Prostate gland (tissue), 2 donors: ENCODE data around the gene TATDN2. TPM values are rescaled to one million over a fixed set of nuclear protein-coding genes. Genes with fewer than 3 reads are reported as not detected.

Source experiments
- DNase-seq: peaks from one replicate; pipeline ENCODE4 v3.0.0-alpha.2; 2019; ENCODE audit warnings: low spot score
- H3K27ac ChIP-seq, 2 donors: fragments of 200-600 bp; sonication (generic); 2 replicates each; pipeline ENCODE4 v1.5.1; 2017 to 2019
- H3K27me3 ChIP-seq: fragments of 200-600 bp; sonication (generic); replicated peaks from 2 replicates; pipeline ENCODE4 v1.5.1; 2019; ENCODE audit not compliant: insufficient read depth
- H3K36me3 ChIP-seq, 2 donors: fragments of 200-600 bp; sonication (generic); 1 replicate in 1 of 2; 2 replicates in 1 of 2; pipeline versions ENCODE4 v1.5.1 to v1.8.1; 2017 to 2019
- H3K4me1 ChIP-seq: fragments of 200-600 bp; sonication (generic); replicated peaks from 2 replicates; pipeline ENCODE4 v1.5.1; 2019
- H3K4me3 ChIP-seq, 2 donors: fragments of 200-600 bp; sonication (generic); 2 replicates each; pipeline ENCODE4 v1.5.1; 2017 to 2019
- H3K9me3 ChIP-seq: fragments of 200-600 bp; sonication (generic); 2 replicates; pipeline ENCODE4 v1.5.1; 2017
- CTCF ChIP-seq, 4 experiments: fragments of 200-600 bp in 2 of 4; fragments of 450-650 bp in 2 of 4; sonication (generic) in 2 of 4; IDR thresholded peaks; 1 replicate in 3 of 4; 2 replicates in 1 of 4; pipeline ENCODE4 v1.5.1; 2016 to 2019; ENCODE audit warnings: antibody characterized with exemption in 4 of 4, mild to moderate bottlenecking in 2 of 4, moderate library complexity in 2 of 4
- POLR2A ChIP-seq: fragments of 450-650 bp; IDR thresholded peaks from one replicate; pipeline ENCODE4 v1.6.1; 2016; ENCODE audit warnings: antibody characterized with exemption, mild to moderate bottlenecking
- POLR2AphosphoS5 ChIP-seq: sonication (generic); formaldehyde crosslinking; IDR thresholded peaks from one replicate; pipeline ENCODE4 v1.6.1; 2017; ENCODE audit warnings: antibody characterized with exemption
- WGBS: methylation state at CpG from one replicate; pipeline ENCODE4 v1.1.5; 2018; 5-methylcytosine and 5-hydroxymethylcytosine counted together
- intact Hi-C: fragments of 100-400 bp; cut with DNase I; formaldehyde crosslinking; loops from one replicate; pipeline ENCODE4 v1.14.2; 2022
- total RNA-seq, 2 donors: library from RNA; depleted of rRNA; stranded (reverse); fragments of >200 nt; gene quantifications; one replicate each; pipeline ENCODE4 v1.1.0, GENCODE V29; 2016

The TATDN2 gene
- total RNA-seq, 2 donors from 2014 or later: 25.4 to 27.1 TPM

GRCh38 chr3:10238345-10239183 lies 9.7 kb upstream of the TATDN2 start:
- TF ChIP-seq POLR2AphosphoS5 (no peak), CTCF (IDR thresholded peaks at IDR 0.05) (no peak), POLR2A (no peak)
- 83% methylated on average over 15 of the region's 15 CpGs for WGBS

GRCh38 chr3:10240799-10241198 lies 7.5 kb upstream of the TATDN2 start:
- Histone ChIP-seq H3K27me3 (no peaks in the 10 kb centered on the region), H3K4me3 (no peak overlapping the region), H3K9me3 (no peaks in the 10 kb centered on the region), H3K36me3 (peaks cover 0 to 4% of the 10 kb centered on the region in 2 donors), H3K27ac (no peak overlapping the region), H3K4me1 (no peaks in the 10 kb centered on the region)
- no peak for DNase-seq
- WGBS: 84% methylated on average over 6 of the region's 6 CpGs
- intact Hi-C loops: no loop called here
- TF ChIP-seq POLR2AphosphoS5 (no peak), CTCF (IDR thresholded peaks at IDR 0.05) (no peak), POLR2A (no peak)

More at GRCh38 chr3:10238345-10239183, 9.7 kb upstream of the TATDN2 start:
- no peak for DNase-seq
- H3K27me3 ChIP-seq: no peaks in the 10 kb centered on the region
- no peaks in the 10 kb centered on the region for H3K9me3 ChIP-seq
- H3K36me3 ChIP-seq: peaks cover 0 to 4% of the 10 kb centered on the region in 2 donors
- intact Hi-C loops: no loop called here
- H3K4me1 ChIP-seq: no peaks in the 10 kb centered on the region
- no peak overlapping the region for H3K27ac ChIP-seq
- no peak overlapping the region for H3K4me3 ChIP-seq

- no peak overlapping the region for H3K4me3 ChIP-seq
- WGBS: 87% methylated on average over 7 of the region's 7 CpGs
- no peaks in the 10 kb centered on the region for H3K27me3 ChIP-seq
Observed at GRCh38 chr3:10242182-10243065, 5.8 kb upstream of the TATDN2 start.

GRCh38 chr3:10244009-10244408 lies 4.2 kb upstream of the TATDN2 start:
- H3K27ac ChIP-seq: no peak overlapping the region
- TF ChIP-seq POLR2A (no peak), POLR2AphosphoS5 (no peak), CTCF (IDR thresholded peaks at IDR 0.05) (no peak)
- H3K9me3 ChIP-seq: no peaks in the 10 kb centered on the region
- no peak overlapping the region for H3K4me3 ChIP-seq
- no peaks in the 10 kb centered on the region for H3K36me3 ChIP-seq
- no peaks in the 10 kb centered on the region for H3K27me3 ChIP-seq
- intact Hi-C loops: no loop called here
- no peaks in the 10 kb centered on the region for H3K4me1 ChIP-seq
- 69% methylated on average over 3 of the region's 3 CpGs for WGBS
- no peak for DNase-seq

More at GRCh38 chr3:10242182-10243065, 5.8 kb upstream of the TATDN2 start:
- TF ChIP-seq POLR2AphosphoS5 (no peak), POLR2A (no peak), CTCF (IDR thresholded peaks at IDR 0.05) (no peak)
- Histone ChIP-seq H3K27ac (no peak overlapping the region), H3K36me3 (peaks cover 0 to 4% of the 10 kb centered on the region in 2 donors), H3K9me3 (no peaks in the 10 kb centered on the region), H3K4me1 (no peaks in the 10 kb centered on the region)
- no peak for DNase-seq
- intact Hi-C loops: no loop called here
